Stimulated activated CD4-positive, alpha-beta T cell treated with anti-CD3 and anti-CD28 coated beads, Interleukin-2, amount 100 ng/mL, for 48 hours (primary cell): ENCODE measurements around the gene HTT.
"Not testable (repeated sequence)": the region's sequence is repeated elsewhere in the genome, so short reads cannot be mapped to it uniquely, and the experiment has no call there.

Experiments
- DNase-seq, 2 donors: peaks; one replicate each; pipeline ENCODE4 v3.0.0-alpha.2; 2020

Gene HTT

DNA sequence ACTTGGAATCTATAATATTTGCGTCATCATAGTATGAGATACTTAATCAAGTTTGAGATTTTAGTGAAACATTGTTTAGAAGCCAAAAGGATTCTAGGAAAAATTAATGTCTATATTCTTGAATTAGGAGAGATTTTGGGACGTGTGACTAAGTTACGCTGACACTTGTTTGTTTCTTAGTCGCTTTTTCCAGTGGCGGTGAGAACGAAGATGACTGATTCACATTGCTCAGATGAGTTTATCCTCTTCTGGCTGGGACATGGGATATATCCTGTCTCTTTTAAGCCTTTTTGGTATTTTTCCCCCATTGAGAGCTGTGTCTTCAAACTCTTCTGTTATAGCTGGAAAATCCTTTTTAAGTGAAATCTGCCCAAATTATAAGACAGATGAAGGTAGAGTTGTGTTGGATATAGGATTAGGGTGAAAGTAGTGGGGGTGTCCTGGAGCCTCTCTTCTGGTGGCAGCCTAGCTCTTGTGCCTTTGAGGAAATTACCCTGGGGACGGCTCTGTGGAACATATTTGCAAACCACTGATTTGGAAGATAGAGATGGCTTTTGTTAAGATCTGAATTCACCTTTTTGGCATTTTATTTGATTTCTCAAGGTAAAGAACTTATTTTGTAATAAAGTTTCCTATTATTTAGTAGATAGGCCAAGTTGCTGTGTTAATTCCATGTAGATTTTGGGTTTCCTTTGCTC, 49.7 kb downstream of the HTT start:
- DNase-seq = no peak

DNA sequence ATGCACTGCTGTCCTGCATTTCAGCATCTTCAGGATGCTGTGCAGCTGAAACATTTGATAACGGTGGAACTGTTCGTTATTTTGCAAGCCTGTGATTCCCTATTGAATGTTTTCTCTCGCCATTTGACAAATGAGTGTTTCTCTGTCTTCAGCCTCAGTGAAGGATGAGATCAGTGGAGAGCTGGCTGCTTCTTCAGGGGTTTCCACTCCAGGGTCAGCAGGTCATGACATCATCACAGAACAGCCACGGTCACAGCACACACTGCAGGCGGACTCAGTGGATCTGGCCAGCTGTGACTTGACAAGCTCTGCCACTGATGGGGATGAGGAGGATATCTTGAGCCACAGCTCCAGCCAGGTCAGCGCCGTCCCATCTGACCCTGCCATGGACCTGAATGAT, 52.6 kb downstream of the HTT start:
- DNase-seq = no peak

DNA sequence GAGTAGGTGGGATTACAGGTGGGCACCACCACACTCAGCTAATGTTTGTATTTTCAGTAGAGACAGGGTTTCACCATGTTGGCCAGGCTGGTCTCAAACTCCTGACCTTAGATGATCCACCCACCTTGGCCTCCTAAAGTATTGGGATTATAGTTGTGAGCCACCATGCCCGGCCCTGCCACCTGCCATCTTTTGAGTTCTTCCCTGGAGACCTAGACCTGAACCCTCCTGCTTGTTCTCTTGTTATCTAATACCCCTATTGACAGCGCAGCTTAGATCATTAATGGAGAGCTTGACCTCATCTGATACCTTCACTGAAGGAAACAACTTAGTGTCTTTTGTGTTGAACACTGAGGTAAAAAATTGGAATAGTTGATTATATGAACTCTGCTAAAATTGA, 53.6 kb downstream of the HTT start:
- DNase-seq = no peak

DNA sequence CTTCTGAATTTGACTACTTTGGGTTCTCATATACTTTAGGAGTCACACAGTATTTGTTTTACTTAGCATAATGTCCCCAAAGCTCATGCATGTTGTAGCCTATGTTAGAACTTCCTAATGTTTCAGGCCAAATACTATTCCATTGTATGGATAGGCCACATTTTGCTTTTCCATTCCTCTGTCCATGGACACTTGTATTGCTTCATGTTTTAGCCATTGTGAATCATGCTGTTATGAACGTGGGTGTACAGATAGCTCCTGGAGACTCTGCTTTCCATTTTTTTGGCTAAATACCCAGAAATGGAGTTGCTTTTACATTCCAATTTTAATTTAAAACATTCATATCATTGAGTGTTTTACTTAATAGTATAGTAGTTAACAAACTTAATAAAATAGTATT, 54.5 kb downstream of the HTT start:
- no peak for DNase-seq

DNA sequence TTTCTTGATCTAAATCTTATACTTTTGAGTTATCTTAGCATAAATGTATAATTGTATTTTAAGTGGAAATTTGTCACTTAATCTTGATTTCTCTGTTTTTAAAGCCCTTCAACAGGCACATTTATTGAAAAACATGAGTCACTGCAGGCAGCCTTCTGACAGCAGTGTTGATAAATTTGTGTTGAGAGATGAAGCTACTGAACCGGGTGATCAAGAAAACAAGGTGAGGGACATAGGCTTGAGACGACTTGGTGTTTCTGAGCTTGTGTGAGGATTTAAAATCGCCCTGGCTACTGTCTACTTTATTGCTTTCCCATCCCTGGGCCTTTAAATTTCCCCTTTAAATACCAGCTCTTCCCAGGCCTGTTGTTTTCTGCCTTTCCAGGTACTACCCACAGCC, 55.7 kb downstream of the HTT start:
- no peak for DNase-seq

DNA sequence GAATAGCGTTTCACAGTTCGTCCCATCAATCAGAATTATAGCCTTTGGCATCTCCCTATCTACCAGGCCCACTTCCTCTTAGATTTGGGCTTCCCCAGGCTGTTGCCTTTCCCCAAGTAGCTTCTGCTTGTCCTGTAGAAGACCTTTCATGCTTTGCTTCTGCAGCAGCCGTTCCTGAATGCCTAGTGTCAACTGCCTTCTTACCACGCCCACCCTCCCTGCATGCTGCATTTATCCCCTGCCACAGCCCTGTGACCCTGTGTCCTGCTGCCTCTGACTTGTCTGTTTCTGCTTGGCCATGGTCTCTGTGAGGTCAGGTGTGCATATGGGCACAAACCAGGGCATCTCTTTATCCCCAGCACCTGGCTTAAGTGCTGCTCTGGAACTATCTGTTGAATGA, 56.3 kb downstream of the HTT start:
- no peak for DNase-seq

DNA sequence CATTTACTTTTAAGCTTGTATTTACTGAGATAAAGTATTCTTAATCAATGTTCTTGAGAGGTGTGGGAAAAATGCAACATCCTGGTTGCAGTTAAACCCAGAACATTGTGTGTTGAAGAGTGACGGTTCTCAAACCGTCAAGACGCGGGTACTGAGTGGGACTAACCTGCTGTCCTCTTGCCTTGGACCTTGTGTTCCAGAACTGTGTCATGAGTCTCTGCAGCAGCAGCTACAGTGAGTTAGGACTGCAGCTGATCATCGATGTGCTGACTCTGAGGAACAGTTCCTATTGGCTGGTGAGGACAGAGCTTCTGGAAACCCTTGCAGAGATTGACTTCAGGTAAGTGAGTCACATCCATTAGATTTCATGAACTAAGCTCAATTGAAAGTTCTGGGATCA, 59.7 kb downstream of the HTT start:
- no peak for DNase-seq

DNA sequence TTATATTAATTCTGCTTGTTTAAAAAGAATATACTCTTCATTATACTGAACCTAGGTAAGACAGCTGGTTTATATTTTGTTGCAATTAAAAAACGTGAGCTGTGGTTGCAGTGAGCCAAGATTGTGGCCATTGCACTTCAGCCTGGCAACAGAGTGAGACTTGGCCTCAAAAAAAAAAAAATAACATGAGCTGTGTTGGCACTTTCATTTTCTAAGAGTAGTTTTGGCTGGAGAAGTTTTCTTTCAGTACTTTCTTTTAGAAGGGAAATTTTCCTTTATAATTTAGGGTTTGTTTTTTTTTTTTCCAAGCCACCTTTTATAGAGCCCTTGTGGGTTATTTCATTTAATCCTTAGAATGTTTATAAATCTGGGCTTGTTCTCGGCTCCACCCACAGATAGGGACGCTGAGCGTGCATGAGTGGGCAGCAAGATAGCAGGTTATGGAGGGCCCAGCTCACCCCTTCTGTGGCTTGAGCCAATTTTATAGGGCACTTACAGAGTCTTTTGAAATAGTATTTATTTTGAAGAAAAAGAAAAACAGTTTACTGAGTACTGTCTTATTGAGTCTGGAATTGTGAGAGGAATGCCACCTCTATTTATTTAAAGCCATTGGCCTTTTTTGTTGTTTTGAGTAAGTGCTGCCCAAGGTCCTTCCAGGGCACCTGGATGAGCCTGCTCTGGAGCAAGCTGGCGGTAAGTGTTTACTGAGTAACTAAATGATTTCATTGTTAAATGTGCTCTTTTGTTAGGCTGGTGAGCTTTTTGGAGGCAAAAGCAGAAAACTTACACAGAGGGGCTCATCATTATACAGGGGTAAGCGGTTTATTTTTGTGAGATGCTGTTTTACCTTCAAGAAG, 60.9 kb downstream of the HTT start:
- no peak for DNase-seq

DNA sequence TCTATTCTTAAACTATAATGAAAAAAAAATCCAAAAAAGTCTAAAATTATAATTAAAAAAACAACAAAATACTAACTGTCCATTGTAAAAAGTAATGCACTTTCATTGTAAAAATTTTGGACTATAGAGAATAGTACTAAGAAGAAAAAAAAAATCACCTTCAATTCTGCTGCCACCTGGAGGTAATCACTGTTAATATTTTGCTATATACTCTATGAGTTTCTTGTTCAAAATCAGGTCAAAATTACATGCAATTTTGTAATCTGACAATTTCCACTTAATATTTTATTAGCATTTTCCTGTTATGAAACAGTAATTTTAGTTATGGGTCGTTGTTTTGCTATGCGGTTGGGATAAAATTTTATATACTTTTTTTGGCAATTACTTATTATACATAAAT, 62.0 kb downstream of the HTT start:
- no peak for DNase-seq

DNA sequence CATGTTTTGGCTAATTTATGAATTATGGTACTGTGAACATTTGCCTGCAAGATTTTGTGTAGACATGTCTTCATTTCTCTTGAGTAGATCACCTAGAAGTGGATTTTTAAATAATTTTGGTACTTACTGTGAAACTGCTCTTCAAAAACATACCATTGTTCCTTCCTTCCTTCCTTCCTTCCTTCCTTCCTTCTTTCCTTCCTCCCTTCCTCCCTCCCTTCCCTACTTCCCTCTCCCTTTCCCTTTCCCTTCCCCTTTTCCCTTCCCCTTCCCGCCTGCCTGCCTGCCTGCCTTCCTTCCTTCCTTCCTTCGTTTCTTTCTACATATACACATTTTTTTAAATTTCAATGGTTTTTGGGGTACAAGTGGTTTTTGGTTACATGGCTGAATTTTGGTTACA, 63.4 kb downstream of the HTT start:
- DNase-seq = no peak

DNA sequence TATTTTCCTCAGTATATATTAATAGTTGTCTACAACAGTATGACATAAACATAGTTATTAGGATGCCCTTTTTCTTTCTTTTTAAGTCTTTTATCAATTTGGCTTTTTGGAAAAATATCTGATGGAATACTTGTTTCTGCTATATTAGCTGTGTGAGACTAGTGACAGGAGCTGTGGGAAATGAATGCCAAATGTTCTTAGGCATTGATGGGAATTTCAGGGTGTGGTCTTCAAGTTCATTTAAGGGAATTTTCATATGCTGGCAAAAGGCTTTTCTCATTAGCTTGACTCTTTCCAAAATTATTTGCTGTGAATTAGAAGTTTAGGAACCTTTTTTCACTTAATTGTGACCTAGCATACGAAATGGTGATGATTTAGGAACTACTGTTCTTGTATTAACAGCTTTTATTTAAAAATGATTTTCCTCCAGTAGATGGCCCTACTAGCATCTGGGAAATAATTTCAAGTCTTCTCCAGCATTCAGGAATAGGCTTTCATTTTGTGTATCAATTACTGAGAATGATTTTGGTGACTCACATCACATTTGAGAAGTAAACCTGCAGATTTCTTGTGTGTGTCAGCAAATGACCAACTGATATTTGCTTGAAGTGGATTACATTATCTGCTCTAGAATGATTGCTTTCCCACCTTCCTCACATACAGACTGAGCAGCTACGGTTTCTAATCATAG, 70.9 kb downstream of the HTT start:
- no peak for DNase-seq

DNA sequence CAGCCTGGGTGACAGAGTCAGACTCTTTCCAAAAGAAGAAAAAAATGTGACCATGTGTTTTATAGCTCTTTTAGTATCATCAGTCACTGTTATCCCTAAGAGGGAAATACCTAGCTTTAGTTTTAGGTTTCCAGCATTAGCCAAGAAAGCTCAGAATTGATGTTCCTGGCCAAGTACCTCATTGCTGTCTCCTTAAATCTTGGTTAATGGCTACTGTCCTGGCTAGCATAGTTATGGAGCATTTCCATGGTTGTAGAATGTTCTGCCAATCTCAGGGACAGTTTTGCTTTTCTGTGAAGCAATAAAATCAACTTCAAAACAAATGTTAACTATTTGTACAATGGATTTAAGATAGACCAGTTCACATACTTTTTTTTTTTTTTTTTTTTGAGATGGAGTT, 74.4 kb downstream of the HTT start:
- DNase-seq = no peak

DNA sequence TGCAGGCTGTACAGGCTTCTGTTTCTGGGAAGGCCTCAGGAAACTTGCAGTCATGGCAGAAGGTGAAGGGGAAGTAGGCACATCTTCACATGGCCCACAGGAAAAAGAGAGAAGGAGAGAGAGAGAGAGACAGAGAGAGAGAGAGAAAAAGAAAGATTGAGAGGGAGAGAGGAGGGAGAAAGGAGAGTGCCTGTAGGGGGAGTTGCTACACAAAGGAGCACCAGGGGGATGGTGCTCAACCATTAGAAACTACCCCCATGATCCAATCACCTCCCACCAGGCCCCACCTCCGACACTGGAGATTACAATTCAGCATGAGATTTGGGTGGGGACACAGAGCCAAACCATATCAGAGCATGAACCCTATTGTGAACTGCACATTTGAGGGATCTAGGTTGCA, 76.8 kb downstream of the HTT start:
- not testable (repeated sequence) for DNase-seq

DNA sequence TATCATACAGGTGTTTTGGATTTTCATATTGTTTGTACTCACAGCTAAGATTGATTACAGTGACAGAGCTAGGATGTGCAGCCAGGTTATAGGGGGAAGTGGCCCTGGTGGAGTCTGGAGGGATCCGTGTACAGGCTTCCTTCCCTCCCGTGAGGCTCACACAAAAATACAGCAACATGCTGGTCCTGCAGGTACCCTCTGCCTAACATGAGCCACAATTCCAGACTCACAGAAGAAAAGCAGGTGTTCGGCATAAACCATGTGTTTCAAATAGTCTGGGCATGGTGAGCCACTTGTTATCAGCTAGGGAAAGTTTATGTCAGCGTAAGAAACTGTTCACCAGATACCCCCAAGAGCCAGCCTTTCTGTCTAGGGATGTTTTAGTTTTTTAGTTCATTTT, 82.9 kb downstream of the HTT start:
- no peak for DNase-seq

DNA sequence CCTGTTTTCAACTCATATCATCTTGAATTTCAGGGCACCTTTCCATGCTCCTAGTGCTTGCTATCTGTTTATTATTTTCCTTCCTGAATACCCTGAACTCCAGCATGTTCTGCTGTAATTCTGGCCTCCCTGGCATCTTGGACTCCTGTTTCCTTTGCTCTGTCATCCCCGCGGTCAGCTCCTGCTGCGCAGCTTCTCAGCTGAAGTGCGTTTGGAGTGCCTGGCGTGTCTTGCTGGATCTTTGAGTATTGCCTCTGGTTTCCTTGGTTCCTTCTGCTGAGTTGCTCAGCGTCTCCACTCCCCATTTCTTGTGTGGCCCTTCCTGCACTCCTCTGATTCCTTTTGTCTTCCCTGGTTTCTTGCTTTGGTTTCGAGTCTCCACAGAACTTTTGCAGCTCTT, 84.4 kb downstream of the HTT start:
- no peak for DNase-seq

DNA sequence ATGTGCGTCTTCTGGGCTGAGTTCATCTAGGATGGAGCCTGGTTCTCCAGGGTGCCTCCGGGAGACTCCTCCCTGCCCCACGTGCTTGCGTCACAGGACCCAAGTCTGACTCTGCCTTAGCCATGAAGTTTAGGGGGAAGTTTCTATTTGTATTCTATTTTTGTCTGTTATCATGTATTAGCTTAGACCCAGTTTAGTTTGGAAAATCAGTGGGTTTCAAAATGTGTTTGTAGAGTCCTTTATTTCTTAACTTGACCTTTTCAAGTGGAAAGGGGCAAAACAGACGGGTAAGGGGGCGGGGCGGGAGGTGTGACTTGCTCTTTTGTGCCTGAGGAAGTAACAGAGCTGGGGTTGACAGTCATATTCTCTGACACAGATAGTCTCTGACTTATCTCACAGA, 86.0 kb downstream of the HTT start:
- no peak for DNase-seq

DNA sequence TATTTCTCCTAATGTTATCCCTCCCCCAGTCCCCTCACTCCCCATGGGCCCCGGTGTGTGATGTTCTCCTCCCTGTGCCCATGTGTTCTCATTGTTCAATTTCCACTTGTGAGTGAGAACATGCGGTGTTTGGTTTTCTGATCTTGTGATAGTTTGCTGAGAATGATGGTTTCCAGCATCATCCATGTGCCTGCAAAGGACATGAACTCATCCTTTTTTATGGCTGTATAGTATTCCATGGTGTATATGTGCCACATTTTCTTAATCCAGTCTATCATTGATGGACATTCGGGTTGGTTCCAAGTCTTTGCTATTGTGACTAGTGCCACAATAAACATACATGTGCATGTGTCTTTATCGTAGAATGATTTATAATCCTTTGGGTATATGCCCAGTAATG, 86.6 kb downstream of the HTT start:
- not testable (repeated sequence) for DNase-seq

DNA sequence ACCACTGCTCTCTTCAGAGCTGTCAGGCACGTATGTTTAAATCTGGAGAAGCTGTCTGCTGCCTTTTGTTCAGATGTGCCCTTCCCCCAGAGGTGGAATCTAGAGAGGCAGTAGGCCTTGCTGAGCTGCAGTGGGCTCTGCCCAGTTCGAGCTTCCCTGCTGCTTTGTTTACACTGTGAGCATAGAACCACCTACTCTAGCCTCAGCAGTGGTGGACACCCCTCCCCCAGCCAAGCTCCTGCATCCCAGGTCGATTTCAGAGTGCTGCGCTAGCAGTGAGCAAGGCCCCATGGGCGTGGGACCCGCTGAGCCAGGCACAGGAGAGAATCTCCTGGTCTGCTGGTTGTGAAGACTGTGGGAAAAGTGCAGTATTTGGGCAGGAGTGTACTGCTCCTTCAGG, 92.0 kb downstream of the HTT start:
- not testable (repeated sequence) for DNase-seq

DNA sequence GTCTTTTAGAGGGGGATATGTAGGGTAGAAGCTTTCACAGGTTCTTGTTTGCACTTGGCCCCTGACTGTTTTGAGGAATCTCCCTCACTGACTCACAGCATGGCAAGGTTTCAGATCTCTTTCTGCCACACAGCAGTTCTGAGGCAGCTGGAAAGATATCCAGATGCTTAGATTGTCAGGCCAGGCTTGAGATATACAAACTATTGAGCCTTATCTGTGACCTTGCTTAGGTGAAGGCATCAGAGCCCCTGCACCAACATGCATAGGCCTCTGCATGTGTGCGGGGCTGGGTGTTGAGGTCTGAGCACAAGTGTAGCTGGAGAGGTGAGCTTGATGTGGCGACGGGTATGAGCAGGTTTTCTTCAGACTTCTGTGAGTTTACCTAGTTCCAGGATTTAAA, 93.5 kb downstream of the HTT start:
- no peak for DNase-seq

DNA sequence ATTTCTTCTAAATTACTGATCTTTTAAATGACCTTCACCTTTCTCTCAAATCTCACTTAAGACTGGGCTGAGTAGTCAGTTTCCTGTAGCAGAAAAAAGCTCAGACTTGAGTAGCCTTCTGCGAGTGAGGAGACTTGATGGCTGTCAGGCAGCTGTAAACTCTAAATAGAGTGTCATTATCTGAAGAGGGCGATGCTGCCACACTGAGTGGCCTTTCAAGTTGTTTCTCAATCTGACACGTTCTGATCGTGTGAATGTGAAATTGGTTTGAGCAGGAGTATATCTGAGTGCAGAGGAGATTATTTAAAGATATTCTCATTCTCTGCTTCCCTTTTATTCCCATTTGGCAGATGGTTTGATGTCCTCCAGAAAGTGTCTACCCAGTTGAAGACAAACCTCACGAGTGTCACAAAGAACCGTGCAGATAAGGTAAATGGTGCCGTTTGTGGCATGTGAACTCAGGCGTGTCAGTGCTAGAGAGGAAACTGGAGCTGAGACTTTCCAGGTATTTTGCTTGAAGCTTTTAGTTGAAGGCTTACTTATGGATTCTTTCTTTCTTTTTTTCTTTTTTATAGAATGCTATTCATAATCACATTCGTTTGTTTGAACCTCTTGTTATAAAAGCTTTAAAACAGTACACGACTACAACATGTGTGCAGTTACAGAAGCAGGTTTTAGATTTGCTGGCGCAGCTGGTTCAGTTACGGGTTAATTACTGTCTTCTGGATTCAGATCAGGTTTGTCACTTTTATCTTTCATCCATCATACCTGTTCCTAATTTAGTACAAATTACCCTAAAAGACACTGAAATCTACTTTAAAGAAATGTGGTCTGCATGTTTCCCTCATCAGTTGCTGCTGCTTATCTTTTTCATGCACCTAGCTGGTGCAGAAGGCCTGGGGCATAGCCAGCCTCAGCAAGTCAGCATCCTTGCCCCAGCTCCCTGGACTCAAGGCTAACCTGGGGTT, 100.2 kb downstream of the HTT start:
- no peak for DNase-seq

DNA sequence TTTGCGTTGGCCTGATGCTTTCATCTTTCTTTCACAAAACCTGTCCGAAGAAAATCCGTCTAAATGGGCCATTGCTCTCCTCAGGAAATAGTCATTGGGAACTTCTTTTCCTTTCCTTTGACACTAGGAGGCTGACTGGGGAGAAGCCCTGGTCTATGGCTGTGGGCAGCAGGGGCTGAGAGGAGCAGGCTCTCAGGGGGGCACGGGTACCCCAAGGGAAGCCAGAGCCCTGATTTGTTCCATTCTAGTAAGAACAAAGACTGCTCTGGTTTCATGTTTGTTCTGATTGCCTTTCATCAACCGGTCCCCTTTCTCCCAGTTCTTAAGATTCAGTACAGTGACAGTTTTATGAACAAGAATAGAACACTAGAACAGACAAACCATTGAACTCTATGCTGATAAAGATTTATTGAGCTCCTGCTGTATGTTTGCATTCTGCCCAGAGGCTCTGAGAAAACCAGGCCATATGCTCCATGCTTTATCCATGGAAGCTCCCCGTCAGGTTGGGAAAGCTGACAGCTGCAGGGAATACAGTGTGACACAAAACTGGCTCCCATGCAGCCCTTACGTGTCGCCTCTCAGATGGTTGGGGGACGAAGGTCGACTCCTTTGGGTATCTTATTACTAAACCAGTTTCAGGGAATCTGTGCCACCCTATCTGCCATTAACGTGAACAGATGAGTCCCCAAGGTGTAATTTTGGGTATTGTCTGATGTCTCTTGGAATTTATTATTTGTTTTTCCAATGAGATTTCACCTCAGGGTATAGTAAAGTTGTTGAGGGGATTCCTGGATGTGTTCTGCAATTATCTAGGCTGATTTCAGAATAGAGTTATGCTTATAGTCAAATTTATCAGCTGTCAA, 102.1 kb downstream of the HTT start:
- no peak for DNase-seq

DNA sequence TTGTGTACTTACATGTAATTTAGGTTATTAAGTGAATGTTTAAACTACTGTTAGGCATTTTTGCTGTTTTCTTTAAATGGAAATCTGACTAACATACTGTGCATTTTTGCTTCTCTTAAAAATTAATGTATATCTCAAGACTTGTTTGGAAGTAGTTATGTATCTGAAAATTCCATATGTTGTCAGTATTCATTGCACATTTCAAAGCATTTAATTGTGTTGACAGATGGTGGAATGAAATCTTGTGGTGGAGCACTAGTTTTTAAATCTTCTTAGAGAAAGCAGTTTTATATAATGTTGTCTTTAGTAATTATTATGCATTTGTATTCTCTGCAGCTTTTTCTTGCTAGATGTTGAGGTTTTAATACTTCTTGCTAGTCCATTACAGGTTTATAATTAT, 102.9 kb downstream of the HTT start:
- DNase-seq = no peak
